GM23338 (cell line): ENCODE results near the gene TREM2. TPM values are rescaled to one million over a fixed set of nuclear protein-coding genes. Genes with fewer than 3 reads are reported as not detected.

Experiments
- ATAC-seq: fragments of 200-7000 bp; cut with Tn5 transposase; 3 replicates; pipeline ENCODE4 v1.9.1; 2020
- DNase-seq: peaks from one replicate; pipeline ENCODE4 v3.0.0-alpha.2; 2015; ENCODE audit warnings: low spot score
- H2AFZ ChIP-seq: fragments of 200-600 bp; sonication (generic); 2 replicates; pipeline ENCODE4 v1.8.0; 2016; ENCODE audit warnings: antibody characterized with exemption, mild to moderate bottlenecking, moderate library complexity
- H3F3A ChIP-seq: fragments of 200-600 bp; sonication (generic); replicated peaks from 2 replicates; pipeline ENCODE4 v1.8.0; 2017; ENCODE audit warnings: antibody characterized with exemption, mixed run types, low read depth
- H3K27ac ChIP-seq: fragments of 200-600 bp; sonication (generic); 2 replicates; pipeline ENCODE4 v1.6.1; 2016; ENCODE audit warnings: low read depth
- H3K27me3 ChIP-seq: fragments of 200-600 bp; sonication (generic); 2 replicates; pipeline ENCODE4 v1.8.0; 2016; ENCODE audit warnings: mild to moderate bottlenecking, mixed run types, moderate library complexity; ENCODE audit not compliant: insufficient read depth
- H3K36me3 ChIP-seq: fragments of 200-600 bp; sonication (generic); 2 replicates; pipeline ENCODE4 v1.8.0; 2016; ENCODE audit warnings: mild to moderate bottlenecking; ENCODE audit not compliant: insufficient read depth
- H3K4me1 ChIP-seq: fragments of 200-600 bp; sonication (generic); 2 replicates; pipeline ENCODE4 v1.8.0; 2016; ENCODE audit warnings: mild to moderate bottlenecking, moderate library complexity; ENCODE audit not compliant: insufficient read depth
- H3K4me2 ChIP-seq: fragments of 200-600 bp; sonication (generic); 2 replicates; pipeline ENCODE4 v1.7.1; 2017; ENCODE audit warnings: mixed run types
- H3K4me3 ChIP-seq: fragments of 200-600 bp; sonication (generic); 2 replicates; pipeline ENCODE4 v1.6.1; 2016; ENCODE audit warnings: mixed run types
- H3K79me2 ChIP-seq: fragments of 200-600 bp; sonication (generic); replicated peaks from 2 replicates; pipeline ENCODE4 v1.8.0; 2017; ENCODE audit warnings: mild to moderate bottlenecking; ENCODE audit not compliant: insufficient read depth
- H3K9me2 ChIP-seq: fragments of 200-600 bp; sonication (generic); 2 replicates; pipeline ENCODE4 v1.8.0; 2017; ENCODE audit not compliant: insufficient read depth
- H4K20me1 ChIP-seq: fragments of 200-600 bp; sonication (generic); replicated peaks from 2 replicates; pipeline ENCODE4 v1.8.0; 2017; ENCODE audit warnings: mild to moderate bottlenecking; ENCODE audit not compliant: insufficient read depth
- H3K27ac Mint-ChIP-seq: 2 replicates; pipeline ENCODE4 v1.8.0; 2020; ENCODE audit warnings: inconsistent platforms, mild to moderate bottlenecking, moderate library complexity, mixed read lengths
- H3K27me3 Mint-ChIP-seq: 3 replicates; pipeline ENCODE4 v1.8.0; 2022; ENCODE audit warnings: low read depth, mild to moderate bottlenecking, moderate library complexity, mixed read lengths, inconsistent platforms; ENCODE audit not compliant: insufficient read depth, poor library complexity
- H3K36me3 Mint-ChIP-seq: 3 replicates; pipeline ENCODE4 v1.8.0; 2021; ENCODE audit warnings: low read depth, mild to moderate bottlenecking, inconsistent platforms, moderate library complexity, mixed read lengths
- H3K4me1 Mint-ChIP-seq: 3 replicates; pipeline ENCODE4 v1.8.0; 2020; ENCODE audit warnings: mild to moderate bottlenecking, inconsistent platforms, mixed read lengths
- H3K4me3 Mint-ChIP-seq: 3 replicates; pipeline ENCODE4 v1.8.0; 2021; ENCODE audit warnings: moderate library complexity, mild to moderate bottlenecking, inconsistent platforms, mixed read lengths
- H3K9me3 Mint-ChIP-seq: 3 replicates; pipeline ENCODE4 v1.8.0; 2020; ENCODE audit warnings: moderate library complexity, mild to moderate bottlenecking, inconsistent platforms, mixed read lengths
- CREB1 ChIP-seq: fragments of 250-450 bp; sonication (Bioruptor Pico); IDR thresholded peaks from 2 replicates; pipeline ENCODE4 v1.5.0; 2020; ENCODE audit warnings: low read depth, mild to moderate bottlenecking, moderate library complexity
- EZH2 ChIP-seq: fragments of 200-600 bp; sonication (generic); IDR thresholded peaks from one replicate; pipeline ENCODE4 v1.8.0; 2017; ENCODE audit warnings: antibody characterized with exemption, mild to moderate bottlenecking, low read depth; ENCODE audit not compliant: unreplicated experiment
- EZH2phosphoT487 ChIP-seq: fragments of 200-600 bp; sonication (generic); IDR thresholded peaks from one replicate; pipeline ENCODE4 v1.8.1; 2018; ENCODE audit warnings: antibody characterized with exemption; ENCODE audit not compliant: unreplicated experiment
- JUNB ChIP-seq: IDR thresholded peaks from one replicate; pipeline ENCODE4 v1.6.1; 2016; ENCODE audit warnings: antibody characterized with exemption; ENCODE audit not compliant: unreplicated experiment
- NANOG ChIP-seq: IDR thresholded peaks from 2 replicates; pipeline ENCODE4 v1.6.1; 2016; ENCODE audit warnings: antibody characterized with exemption, borderline replicate concordance
- POLR2AphosphoS5 ChIP-seq: IDR thresholded peaks from 2 replicates; pipeline ENCODE4 v1.6.1; 2016; ENCODE audit warnings: antibody characterized with exemption, low read depth
- STAT1 ChIP-seq: IDR thresholded peaks from one replicate; pipeline ENCODE4 v1.6.1; 2016; ENCODE audit warnings: antibody characterized with exemption; ENCODE audit not compliant: unreplicated experiment
- ZNF114 ChIP-seq: fragments of 250-450 bp; sonication (Bioruptor Pico); IDR thresholded peaks from 2 replicates; pipeline ENCODE4 v1.5.0; 2020; ENCODE audit warnings: mild to moderate bottlenecking, moderate library complexity
- ZNF331 ChIP-seq: fragments of 250-450 bp; sonication (Bioruptor Pico); IDR thresholded peaks from 2 replicates; pipeline ENCODE4 v1.5.0; 2020; ENCODE audit warnings: low read depth, mild to moderate bottlenecking, moderate library complexity
- polyA plus RNA-seq: library from polyadenylated mRNA; unstranded; fragments of >200 nt; fragmentation: Nextera tagmentation; extraction: Ambion mirVana; gene quantifications from 2 replicates; pipeline ENCODE4 v1.2.1, GENCODE V29; 2016
- total RNA-seq: library from RNA; depleted of rRNA; stranded (reverse); fragments of >200 nt; shearing (Covaris generic); gene quantifications from 2 replicates; pipeline ENCODE4 v1.2.3, GENCODE V29; 2014
- TF ChIP-seq, protein P1 (sequence below): fragments of 250-450 bp; sonication (Bioruptor Pico); IDR thresholded peaks from 2 replicates; pipeline ENCODE4 v1.5.0; 2020; ENCODE audit warnings: mild to moderate bottlenecking, moderate library complexity
- TF ChIP-seq, protein P2 (sequence below): IDR thresholded peaks from one replicate; pipeline ENCODE4 v1.6.1; 2018; ENCODE audit warnings: antibody characterized with exemption; ENCODE audit not compliant: unreplicated experiment
- TF ChIP-seq, protein P3 (sequence below): IDR thresholded peaks from 2 replicates; pipeline ENCODE4 v1.6.1; 2016; ENCODE audit warnings: antibody characterized with exemption
- TF ChIP-seq, protein P4 (sequence below), 2 experiments: fragments of 200-600 bp in 1 of 2; sonication (generic) in 1 of 2; conservative IDR thresholded peaks; 2 replicates each; pipeline versions ENCODE4 v1.5.1 to v1.6.1; 2016 to 2017; ENCODE audit warnings: antibody characterized with exemption in 2 of 2, low read depth in 2 of 2, mild to moderate bottlenecking in 2 of 2, moderate library complexity in 1 of 2

TREM2 gene
- total and polyA plus RNA-seq, 2 experiments from 2014 or later = not detected

DNA sequence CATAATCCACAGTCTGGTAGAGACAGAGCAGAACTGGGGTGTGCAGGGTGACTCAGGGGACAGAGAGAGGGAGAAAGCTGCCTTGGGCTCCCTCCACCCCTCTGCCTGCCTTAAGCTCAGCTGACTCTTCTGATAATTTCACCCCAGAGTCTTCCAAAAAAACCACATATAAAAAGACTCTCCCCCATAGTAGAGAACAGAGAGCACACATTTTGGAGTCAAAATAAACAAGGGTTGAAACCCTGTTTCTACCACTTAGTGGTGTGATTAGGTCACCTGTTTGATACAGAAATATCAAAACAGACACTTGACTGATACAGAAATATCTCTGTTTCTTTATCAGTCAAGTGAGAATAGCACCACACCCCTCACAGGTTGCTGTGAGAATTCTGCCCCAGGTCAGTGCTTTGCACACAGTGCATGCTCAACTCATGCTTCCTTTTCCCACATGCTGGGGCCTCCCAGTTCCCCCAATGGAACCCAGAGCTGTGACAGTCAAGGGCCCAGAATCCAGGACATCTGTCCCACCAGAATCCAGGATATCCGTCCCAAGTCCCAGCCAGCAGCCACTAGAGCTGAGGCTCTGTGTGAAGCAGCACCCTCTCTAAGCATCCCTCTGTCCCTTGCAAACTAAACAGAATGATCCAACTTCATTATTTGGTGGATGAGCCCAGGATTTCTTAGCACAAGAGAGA lies 36.8 kb upstream of the TREM2 start:
- no peaks in the 10 kb centered on the region; the same call in 2 of the 3 replicates for H3K9me3 Mint-ChIP-seq

More for the DNA sequence above, 36.8 kb upstream of the TREM2 start:
- ATAC-seq (no peak), DNase-seq (no peak)
- Mint-ChIP-seq H3K27me3 (peaks cover 3% of the 10 kb centered on the region), H3K4me3 (no peak overlapping the region; the same call in 2 of the 3 replicates), H3K36me3 (no peaks in the 10 kb centered on the region), H3K4me1 (peaks cover 26% of the 10 kb centered on the region), H3K27ac (no peak overlapping the region)
- Histone ChIP-seq H3K4me1 (peaks cover 13% of the 10 kb centered on the region; the same call in 1 of the 2 replicates), H4K20me1 (no peaks in the 10 kb centered on the region), H3K36me3 (no peaks in the 10 kb centered on the region), H3K4me2 (no peak overlapping the region), H3K27me3 (no peaks in the 10 kb centered on the region), H3K4me3 (no peak overlapping the region), H3F3A (no peaks in the 10 kb centered on the region), H3K27ac (no peak overlapping the region), H3K9me2 (no peaks in the 10 kb centered on the region), H3K79me2 (no peaks in the 10 kb centered on the region), H2AFZ (peak overlapping the region; percentile 86; the same call in 1 of the 2 replicates)
- TF ChIP-seq, protein P1, sequence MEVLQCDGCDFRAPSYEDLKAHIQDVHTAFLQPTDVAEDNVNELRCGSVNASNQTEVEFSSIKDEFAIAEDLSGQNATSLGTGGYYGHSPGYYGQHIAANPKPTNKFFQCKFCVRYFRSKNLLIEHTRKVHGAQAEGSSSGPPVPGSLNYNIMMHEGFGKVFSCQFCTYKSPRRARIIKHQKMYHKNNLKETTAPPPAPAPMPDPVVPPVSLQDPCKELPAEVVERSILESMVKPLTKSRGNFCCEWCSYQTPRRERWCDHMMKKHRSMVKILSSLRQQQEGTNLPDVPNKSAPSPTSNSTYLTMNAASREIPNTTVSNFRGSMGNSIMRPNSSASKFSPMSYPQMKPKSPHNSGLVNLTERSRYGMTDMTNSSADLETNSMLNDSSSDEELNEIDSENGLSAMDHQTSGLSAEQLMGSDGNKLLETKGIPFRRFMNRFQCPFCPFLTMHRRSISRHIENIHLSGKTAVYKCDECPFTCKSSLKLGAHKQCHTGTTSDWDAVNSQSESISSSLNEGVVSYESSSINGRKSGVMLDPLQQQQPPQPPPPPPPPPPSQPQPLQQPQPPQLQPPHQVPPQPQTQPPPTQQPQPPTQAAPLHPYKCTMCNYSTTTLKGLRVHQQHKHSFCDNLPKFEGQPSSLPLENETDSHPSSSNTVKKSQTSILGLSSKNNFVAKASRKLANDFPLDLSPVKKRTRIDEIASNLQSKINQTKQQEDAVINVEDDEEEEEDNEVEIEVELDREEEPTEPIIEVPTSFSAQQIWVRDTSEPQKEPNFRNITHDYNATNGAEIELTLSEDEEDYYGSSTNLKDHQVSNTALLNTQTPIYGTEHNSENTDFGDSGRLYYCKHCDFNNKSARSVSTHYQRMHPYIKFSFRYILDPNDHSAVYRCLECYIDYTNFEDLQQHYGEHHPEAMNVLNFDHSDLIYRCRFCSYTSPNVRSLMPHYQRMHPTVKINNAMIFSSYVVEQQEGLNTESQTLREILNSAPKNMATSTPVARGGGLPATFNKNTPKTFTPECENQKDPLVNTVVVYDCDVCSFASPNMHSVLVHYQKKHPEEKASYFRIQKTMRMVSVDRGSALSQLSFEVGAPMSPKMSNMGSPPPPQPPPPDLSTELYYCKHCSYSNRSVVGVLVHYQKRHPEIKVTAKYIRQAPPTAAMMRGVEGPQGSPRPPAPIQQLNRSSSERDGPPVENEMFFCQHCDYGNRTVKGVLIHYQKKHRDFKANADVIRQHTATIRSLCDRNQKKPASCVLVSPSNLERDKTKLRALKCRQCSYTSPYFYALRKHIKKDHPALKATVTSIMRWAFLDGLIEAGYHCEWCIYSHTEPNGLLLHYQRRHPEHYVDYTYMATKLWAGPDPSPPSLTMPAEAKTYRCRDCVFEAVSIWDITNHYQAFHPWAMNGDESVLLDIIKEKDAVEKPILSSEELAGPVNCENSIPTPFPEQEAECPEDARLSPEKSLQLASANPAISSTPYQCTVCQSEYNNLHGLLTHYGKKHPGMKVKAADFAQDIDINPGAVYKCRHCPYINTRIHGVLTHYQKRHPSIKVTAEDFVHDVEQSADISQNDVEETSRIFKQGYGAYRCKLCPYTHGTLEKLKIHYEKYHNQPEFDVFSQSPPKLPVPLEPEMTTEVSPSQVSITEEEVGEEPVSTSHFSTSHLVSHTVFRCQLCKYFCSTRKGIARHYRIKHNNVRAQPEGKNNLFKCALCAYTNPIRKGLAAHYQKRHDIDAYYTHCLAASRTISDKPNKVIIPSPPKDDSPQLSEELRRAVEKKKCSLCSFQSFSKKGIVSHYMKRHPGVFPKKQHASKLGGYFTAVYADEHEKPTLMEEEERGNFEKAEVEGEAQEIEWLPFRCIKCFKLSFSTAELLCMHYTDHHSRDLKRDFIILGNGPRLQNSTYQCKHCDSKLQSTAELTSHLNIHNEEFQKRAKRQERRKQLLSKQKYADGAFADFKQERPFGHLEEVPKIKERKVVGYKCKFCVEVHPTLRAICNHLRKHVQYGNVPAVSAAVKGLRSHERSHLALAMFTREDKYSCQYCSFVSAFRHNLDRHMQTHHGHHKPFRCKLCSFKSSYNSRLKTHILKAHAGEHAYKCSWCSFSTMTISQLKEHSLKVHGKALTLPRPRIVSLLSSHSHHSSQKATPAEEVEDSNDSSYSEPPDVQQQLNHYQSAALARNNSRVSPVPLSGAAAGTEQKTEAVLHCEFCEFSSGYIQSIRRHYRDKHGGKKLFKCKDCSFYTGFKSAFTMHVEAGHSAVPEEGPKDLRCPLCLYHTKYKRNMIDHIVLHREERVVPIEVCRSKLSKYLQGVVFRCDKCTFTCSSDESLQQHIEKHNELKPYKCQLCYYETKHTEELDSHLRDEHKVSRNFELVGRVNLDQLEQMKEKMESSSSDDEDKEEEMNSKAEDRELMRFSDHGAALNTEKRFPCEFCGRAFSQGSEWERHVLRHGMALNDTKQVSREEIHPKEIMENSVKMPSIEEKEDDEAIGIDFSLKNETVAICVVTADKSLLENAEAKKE = no peak
- no peak for TF ChIP-seq NANOG
- TF ChIP-seq, protein P2, sequence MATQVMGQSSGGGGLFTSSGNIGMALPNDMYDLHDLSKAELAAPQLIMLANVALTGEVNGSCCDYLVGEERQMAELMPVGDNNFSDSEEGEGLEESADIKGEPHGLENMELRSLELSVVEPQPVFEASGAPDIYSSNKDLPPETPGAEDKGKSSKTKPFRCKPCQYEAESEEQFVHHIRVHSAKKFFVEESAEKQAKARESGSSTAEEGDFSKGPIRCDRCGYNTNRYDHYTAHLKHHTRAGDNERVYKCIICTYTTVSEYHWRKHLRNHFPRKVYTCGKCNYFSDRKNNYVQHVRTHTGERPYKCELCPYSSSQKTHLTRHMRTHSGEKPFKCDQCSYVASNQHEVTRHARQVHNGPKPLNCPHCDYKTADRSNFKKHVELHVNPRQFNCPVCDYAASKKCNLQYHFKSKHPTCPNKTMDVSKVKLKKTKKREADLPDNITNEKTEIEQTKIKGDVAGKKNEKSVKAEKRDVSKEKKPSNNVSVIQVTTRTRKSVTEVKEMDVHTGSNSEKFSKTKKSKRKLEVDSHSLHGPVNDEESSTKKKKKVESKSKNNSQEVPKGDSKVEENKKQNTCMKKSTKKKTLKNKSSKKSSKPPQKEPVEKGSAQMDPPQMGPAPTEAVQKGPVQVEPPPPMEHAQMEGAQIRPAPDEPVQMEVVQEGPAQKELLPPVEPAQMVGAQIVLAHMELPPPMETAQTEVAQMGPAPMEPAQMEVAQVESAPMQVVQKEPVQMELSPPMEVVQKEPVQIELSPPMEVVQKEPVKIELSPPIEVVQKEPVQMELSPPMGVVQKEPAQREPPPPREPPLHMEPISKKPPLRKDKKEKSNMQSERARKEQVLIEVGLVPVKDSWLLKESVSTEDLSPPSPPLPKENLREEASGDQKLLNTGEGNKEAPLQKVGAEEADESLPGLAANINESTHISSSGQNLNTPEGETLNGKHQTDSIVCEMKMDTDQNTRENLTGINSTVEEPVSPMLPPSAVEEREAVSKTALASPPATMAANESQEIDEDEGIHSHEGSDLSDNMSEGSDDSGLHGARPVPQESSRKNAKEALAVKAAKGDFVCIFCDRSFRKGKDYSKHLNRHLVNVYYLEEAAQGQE = no peak
- TF ChIP-seq CREB1 (CRISPR knock-in tag) = no peak
- TF ChIP-seq ZNF331 (CRISPR knock-in tag) = no peak
- no peak for TF ChIP-seq JUNB
- no peak for TF ChIP-seq ZNF114 (CRISPR knock-in tag)
- TF ChIP-seq, protein P3, sequence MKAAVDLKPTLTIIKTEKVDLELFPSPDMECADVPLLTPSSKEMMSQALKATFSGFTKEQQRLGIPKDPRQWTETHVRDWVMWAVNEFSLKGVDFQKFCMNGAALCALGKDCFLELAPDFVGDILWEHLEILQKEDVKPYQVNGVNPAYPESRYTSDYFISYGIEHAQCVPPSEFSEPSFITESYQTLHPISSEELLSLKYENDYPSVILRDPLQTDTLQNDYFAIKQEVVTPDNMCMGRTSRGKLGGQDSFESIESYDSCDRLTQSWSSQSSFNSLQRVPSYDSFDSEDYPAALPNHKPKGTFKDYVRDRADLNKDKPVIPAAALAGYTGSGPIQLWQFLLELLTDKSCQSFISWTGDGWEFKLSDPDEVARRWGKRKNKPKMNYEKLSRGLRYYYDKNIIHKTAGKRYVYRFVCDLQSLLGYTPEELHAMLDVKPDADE = no peak
- no peak for TF ChIP-seq POLR2AphosphoS5
- no peak for TF ChIP-seq EZH2phosphoT487
- no peak for TF ChIP-seq EZH2
- TF ChIP-seq STAT1 = no peak
- TF ChIP-seq, protein P4, sequence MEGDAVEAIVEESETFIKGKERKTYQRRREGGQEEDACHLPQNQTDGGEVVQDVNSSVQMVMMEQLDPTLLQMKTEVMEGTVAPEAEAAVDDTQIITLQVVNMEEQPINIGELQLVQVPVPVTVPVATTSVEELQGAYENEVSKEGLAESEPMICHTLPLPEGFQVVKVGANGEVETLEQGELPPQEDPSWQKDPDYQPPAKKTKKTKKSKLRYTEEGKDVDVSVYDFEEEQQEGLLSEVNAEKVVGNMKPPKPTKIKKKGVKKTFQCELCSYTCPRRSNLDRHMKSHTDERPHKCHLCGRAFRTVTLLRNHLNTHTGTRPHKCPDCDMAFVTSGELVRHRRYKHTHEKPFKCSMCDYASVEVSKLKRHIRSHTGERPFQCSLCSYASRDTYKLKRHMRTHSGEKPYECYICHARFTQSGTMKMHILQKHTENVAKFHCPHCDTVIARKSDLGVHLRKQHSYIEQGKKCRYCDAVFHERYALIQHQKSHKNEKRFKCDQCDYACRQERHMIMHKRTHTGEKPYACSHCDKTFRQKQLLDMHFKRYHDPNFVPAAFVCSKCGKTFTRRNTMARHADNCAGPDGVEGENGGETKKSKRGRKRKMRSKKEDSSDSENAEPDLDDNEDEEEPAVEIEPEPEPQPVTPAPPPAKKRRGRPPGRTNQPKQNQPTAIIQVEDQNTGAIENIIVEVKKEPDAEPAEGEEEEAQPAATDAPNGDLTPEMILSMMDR (conservative IDR thresholded peaks at IDR 0.05; ENCODE audit: low read depth in 2 of 2) = no peak
